ENCODE results near the gene FLOT1. TPM values are rescaled to one million over a fixed set of nuclear protein-coding genes. Genes with fewer than 3 reads are reported as not detected.
"Not testable (repeated sequence)": the region's sequence is repeated elsewhere in the genome, so short reads cannot be mapped to it uniquely, and the experiment has no call there.

Gene FLOT1
- total RNA-seq, 1 experiment from 2014 or later: 116 TPM

- peaks cover 39% of the 10 kb centered on the region for H3K36me3 ChIP-seq (ENCODE audit: insufficient read depth, low read length, poor library complexity, severe bottlenecking)
- H3K4me3 ChIP-seq (ENCODE audit: low read depth, low read length, poor library complexity, severe bottlenecking): peak overlapping the region; percentile 94
- no peak for TF ChIP-seq EZH2 (IDR thresholded peaks at IDR 0.05; ENCODE audit: borderline replicate concordance, low read depth, low read length, poor library complexity, severe bottlenecking)
- TF ChIP-seq CTCF (conservative IDR thresholded peaks at IDR 0.05; ENCODE audit: low read depth, low read length): no peak
- no peaks in the 10 kb centered on the region for H3K27me3 ChIP-seq (replicated peaks; ENCODE audit: insufficient read depth, low read depth, low read length, poor library complexity)
- POLR2A ChIA-PET (ENCODE audit: low non-redundant PET): interaction anchor here (0.6 kb wide), 1 partner anchor 479 kb away, joined by 4 read pairs; no protein-coding TSS in a partner anchor
- intact Hi-C loops (cut with micrococcal nuclease; ENCODE audit: unreplicated experiment): no loop called here
- TSS peak; percentile 69 for BruUV-seq (replicated peaks)
- H3K27ac ChIP-seq (ENCODE audit: low read depth, low read length, poor library complexity, severe bottlenecking): peak overlapping the region; percentile 98
- H3K9me3 ChIP-seq (ENCODE audit: low read depth, low read length, poor library complexity, severe bottlenecking): no peaks in the 10 kb centered on the region
- DNase-seq (ENCODE audit: low spot score): no peak
- CTCF ChIA-PET: no interaction called here
- H3K4me1 ChIP-seq (ENCODE audit: insufficient read depth, low read length, poor library complexity, severe bottlenecking): peaks cover 30% of the 10 kb centered on the region
Observed at GRCh38 chr6:30719356-30719755, 23.1 kb downstream of the FLOT1 start.

- CTCF ChIA-PET; H3K9me3 ChIP-seq (ENCODE audit: low read depth, low read length, poor library complexity, severe bottlenecking); H3K27me3 ChIP-seq (replicated peaks; ENCODE audit: insufficient read depth, low read depth, low read length, poor library complexity); DNase-seq (ENCODE audit: low spot score): not testable (repeated sequence)
- TF ChIP-seq CTCF (conservative IDR thresholded peaks at IDR 0.05; ENCODE audit: low read depth, low read length): 0 out of 2 replicates have a peak, but pooled peaks have one; percentile 0
- Histone ChIP-seq H3K27ac (ENCODE audit: low read depth, low read length, poor library complexity, severe bottlenecking) (peak overlapping the region; percentile 94), H3K4me3 (ENCODE audit: low read depth, low read length, poor library complexity, severe bottlenecking) (peak overlapping the region; percentile 50), H3K4me1 (ENCODE audit: insufficient read depth, low read length, poor library complexity, severe bottlenecking) (peaks cover 24% of the 10 kb centered on the region), H3K36me3 (ENCODE audit: insufficient read depth, low read length, poor library complexity, severe bottlenecking) (peaks cover 39% of the 10 kb centered on the region)
- POLR2A ChIA-PET (ENCODE audit: low non-redundant PET): interaction anchor here (0.6 to 1.0 kb wide), 2 partner anchors 29 to 80 kb away, joined by 3 read pairs; no protein-coding TSS in a partner anchor
- BruUV-seq (replicated peaks): TSS peak; percentile 40
- intact Hi-C loops (cut with micrococcal nuclease; ENCODE audit: unreplicated experiment): loop anchor here (1.0 to 2.0 kb wide), 2 partner anchors 27 to 101 kb away; partner anchors contain the start of genes MRPS18B, NRM and PPP1R10
Observed at GRCh38 chr6:30717845-30718720, 24.4 kb downstream of the FLOT1 start.

GRCh38 chr6:30717129-30717844, 25.2 kb downstream of the FLOT1 start, which contains the start of gene MDC1:
MDC1 (minus strand) TSS chr6:30717281; CDS start chr6:30715175, 2,106 bp downstream.
- Histone ChIP-seq H3K4me1 (ENCODE audit: insufficient read depth, low read length, poor library complexity, severe bottlenecking) (peaks cover 19% of the 10 kb centered on the region), H3K27me3 (replicated peaks; ENCODE audit: insufficient read depth, low read depth, low read length, poor library complexity) (no peaks in the 10 kb centered on the region), H3K4me3 (ENCODE audit: low read depth, low read length, poor library complexity, severe bottlenecking) (peak within 1 kb of the TSS; percentile 50), H3K9me3 (ENCODE audit: low read depth, low read length, poor library complexity, severe bottlenecking) (no peaks in the 10 kb centered on the region), H3K27ac (ENCODE audit: low read depth, low read length, poor library complexity, severe bottlenecking) (peak within 1 kb of the TSS; percentile 94), H3K36me3 (ENCODE audit: insufficient read depth, low read length, poor library complexity, severe bottlenecking) (peaks cover 38% of the 10 kb centered on the region)
- intact Hi-C loops (cut with micrococcal nuclease; ENCODE audit: unreplicated experiment): loop anchor here (1.0 to 2.0 kb wide), 2 partner anchors 26 to 100 kb away; partner anchors contain the start of genes MRPS18B, NRM and PPP1R10
- BruUV-seq (replicated peaks): no TSS peak
- POLR2A ChIA-PET (ENCODE audit: low non-redundant PET): interaction anchor here (0.6 to 1.0 kb wide), 5 partner anchors 10 to 164 kb away, joined by 3 to 4 read pairs (median 3); no protein-coding TSS in a partner anchor
- peak; percentile 100 for DNase-seq (ENCODE audit: low spot score)
- CTCF ChIA-PET: interaction anchor here (0.6 to 0.8 kb wide), 2 partner anchors 38 to 682 kb away, joined by 3 to 5 read pairs; no protein-coding TSS in a partner anchor
- TF ChIP-seq EZH2 (IDR thresholded peaks at IDR 0.05; ENCODE audit: borderline replicate concordance, low read depth, low read length, poor library complexity, severe bottlenecking) (no peak), CTCF (conservative IDR thresholded peaks at IDR 0.05; ENCODE audit: low read depth, low read length) (peak; percentile 24; the same call in 1 of the 2 replicates)
